ENCODE results near the gene ANO4. TPM values are rescaled to one million over a fixed set of nuclear protein-coding genes. Genes with fewer than 3 reads are reported as not detected.

ANO4 gene
- total RNA-seq, 2 experiments from 2014 or later: not detected

DNA sequence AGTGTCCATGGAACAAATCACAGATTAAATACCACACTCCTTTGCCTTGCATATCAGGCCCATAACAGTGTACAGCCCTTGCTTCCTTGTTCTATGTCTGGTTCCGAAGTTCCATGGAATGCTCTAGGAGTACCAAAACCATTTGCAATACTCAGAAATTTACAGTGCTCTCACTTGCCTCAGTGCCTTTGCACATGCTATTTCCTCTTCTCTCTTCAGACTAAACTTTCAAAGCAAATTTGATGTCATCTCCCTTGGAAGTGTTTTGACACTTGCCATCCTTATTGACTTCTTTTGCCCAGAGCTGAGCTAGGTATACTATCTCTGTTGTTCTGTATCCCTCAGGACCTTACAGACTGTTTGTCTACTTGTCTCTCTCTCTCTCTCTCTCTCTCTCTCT lies 6.1 kb downstream of the ANO4 start:
- ChIA-PET POLR2A (no interaction called here), CTCF (no interaction called here)

- ChIA-PET CTCF (no interaction called here), POLR2A (no interaction called here)
These were observed 6.7 kb downstream of the ANO4 start for GRCh38 chr12:100801320-100801719.

DNA sequence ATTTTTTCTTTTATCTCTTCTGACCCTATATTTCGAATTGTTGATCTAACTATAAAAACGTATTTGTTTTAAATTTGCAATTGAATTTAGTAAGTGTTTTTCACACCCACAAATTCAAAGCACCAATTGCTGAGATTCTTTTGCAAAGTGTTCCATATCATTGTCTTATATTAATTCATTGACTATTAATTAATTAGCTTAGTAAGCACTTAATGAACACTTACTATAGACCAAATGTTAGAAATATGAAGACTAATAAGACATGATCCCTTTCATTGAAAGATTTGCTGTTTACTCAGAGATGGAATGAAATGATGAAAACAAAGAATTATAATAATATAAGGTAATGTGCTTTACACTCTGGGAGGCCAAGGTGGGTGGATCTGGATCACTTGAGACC lies 14.2 kb downstream of the ANO4 start:
- CTCF ChIA-PET: interaction anchor here (0.5 kb wide), 1 partner anchor 1030 kb away, joined by 3 read pairs; no protein-coding TSS in a partner anchor
- POLR2A ChIA-PET: no interaction called here

- ChIA-PET CTCF (interaction anchor here (0.7 kb wide), 1 partner anchor 630 kb away, joined by 4 read pairs; no protein-coding TSS in a partner anchor), POLR2A (no interaction called here)
These were observed 25.7 kb downstream of the ANO4 start for GRCh38 chr12:100820314-100820713.

- CTCF ChIA-PET: no interaction called here
- POLR2A ChIA-PET: no interaction called here
These were observed 29.4 kb downstream of the ANO4 start for GRCh38 chr12:100823963-100824362.

DNA sequence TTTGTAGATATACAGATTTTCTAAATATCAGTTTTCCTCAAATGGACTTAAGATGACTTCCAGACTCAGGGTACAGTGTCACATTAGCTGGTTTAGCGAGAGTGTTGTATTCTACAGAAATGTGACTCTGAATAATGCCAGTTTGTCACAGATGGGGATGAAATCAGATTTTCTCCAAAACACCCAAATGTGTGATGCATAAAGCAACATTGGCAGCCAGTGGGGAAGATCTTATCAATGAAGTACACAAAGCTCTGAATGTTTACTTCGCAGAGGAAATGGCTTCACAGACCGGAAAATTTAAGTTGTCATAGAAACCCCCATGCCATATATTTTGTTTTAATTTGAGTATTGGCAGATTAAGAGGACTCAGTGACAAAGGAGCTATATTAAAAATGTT lies 29.9 kb downstream of the ANO4 start:
- ChIA-PET CTCF (no interaction called here), POLR2A (no interaction called here)

DNA sequence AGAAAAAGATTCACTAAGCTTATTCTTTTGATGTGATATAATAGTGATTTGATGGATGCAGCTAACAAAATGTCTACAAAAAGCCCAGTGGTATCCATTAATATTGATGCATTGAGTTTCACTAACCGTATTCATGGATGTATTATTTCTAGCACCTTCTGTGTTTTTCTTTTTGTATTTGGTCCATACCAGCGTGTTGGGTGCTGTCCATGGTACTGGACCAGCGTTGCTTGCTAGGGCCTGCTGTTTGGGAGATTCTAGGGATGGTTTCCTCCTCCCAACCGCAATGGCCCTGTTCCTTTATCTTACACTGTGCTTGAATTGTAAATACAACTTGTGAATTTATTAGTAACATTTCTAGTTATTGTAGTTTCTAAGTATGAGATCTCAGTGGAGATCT lies 31.7 kb downstream of the ANO4 start:
- ChIA-PET POLR2A (no interaction called here), CTCF (no interaction called here)

- POLR2A ChIA-PET: no interaction called here
- CTCF ChIA-PET: no interaction called here
These were observed 33.4 kb downstream of the ANO4 start for GRCh38 chr12:100827901-100828520.

DNA sequence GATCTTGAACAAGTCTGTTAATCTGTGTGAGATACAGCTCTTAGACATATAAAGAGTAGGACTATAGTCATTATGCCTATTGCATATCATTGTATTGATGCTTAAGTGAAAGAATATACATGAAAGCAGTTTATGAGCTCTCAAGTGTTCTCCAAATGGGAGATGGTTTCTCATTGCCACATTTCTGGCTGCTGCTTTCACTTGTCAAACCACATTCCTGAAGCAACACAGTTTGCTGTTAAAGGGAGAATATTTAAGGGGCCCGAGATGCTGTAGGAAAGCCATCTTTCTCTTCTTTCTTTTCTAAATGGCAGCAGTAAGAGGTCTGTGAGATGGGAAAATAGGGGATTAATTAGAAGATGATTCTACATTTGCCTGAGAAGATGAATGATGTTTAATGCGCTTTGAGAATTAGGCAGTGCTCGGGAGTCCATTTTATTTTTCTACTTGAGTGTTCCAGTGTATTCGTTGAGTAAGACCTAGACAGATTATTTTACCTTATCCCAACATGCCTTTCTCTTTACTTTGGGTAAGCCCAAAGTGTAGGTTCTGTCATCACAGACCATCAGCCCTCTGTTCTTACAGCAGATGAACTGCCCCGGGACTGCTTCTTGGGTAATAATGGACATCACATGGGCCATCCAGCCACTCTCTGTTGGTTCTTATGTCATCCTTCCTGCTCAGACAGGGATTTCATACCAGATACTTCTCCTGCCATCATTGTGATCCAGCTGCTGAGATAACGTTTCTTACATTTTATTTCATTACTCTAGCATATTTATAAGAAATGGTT lies 35.6 kb downstream of the ANO4 start:
- POLR2A ChIA-PET: no interaction called here
- CTCF ChIA-PET: no interaction called here

DNA sequence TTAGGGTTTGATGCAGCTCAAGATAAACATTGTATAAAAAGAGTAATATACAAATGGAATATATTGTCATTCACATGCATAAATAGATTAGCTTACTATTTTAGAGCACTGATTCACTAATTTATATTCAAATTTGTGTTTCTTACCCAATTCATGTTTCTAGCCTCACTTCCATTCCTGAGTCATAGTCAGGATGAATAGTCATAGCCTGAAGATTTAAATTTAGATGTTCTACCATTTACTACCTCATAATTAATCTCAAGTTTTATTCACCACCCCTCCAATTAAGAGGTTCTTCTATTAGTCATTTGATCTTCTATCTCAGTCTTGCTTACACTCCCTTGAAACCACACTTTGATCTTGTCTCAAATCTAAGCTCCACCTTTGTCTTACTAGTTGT lies 38.7 kb downstream of the ANO4 start:
- CTCF ChIA-PET: no interaction called here
- POLR2A ChIA-PET: interaction anchor here (0.5 kb wide), 1 partner anchor 298 kb away, joined by 3 read pairs; no protein-coding TSS in a partner anchor

GRCh38 chr12:100840748-100841147 lies 46.2 kb downstream of the ANO4 start:
- ChIA-PET POLR2A (no interaction called here), CTCF (no interaction called here)

DNA sequence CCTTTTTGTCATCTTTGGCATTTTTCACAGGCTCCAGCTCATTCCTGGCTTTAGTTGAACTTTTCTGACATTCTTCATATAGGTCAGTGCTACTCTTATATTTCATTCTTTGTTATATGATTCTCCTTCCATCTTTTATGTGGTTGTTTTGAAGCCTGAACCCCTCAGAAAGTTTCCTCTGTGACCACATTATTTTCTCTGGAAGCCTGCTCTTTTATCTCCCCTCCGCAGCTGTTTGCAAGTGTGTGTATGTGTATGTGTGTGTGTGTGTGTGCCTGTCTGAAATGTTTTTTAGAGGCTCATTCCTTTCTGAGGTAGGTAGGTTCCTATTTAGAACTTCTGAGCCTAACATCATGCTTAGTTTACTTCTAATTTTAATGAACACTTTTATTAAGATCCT lies 47.6 kb downstream of the ANO4 start:
- ChIA-PET CTCF (no interaction called here), POLR2A (no interaction called here)

DNA sequence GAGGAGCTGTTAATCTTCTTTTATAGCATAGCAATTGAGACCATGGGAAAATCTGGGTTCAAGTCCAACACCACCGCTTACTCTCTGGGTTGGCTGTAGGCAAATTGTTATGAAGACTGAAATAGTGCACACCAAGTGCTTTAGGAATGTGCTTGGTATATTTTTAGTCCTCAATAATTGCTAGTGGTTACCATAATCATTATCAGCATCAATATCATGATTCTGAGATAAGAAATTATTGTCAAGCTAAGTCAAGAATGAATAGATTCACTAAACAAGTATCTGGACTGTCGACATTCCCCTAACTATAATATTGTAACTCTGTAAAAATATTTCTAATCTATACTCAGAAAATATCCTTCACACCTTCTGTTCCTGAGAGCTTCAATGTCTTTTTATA lies 48.5 kb downstream of the ANO4 start:
- POLR2A ChIA-PET: no interaction called here
- CTCF ChIA-PET: no interaction called here

- POLR2A ChIA-PET: no interaction called here
- CTCF ChIA-PET: no interaction called here
These were observed 50.5 kb downstream of the ANO4 start for GRCh38 chr12:100845095-100845494.

DNA sequence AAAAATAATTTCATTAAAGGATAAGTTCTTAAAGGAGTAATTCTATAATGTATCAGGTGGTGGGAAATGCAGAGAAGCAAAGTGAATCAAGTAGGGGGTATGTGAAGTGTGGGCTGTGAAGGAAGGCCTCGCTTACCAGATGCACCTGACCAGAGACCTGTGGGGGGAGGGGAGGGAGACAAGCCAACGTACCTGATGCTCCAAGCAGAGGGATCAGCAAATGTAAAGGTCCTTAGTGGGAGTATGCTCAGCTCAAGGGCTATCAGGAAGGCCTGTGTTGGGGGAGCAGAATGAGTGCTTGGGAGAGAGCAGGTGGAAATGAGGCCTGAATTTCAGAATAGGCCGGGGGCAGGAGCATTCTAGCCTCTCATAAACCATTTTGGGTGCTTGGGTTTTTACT lies 57.1 kb downstream of the ANO4 start:
- ChIA-PET POLR2A (no interaction called here), CTCF (no interaction called here)

GRCh38 chr12:100857418-100857817 lies 62.8 kb downstream of the ANO4 start:
- CTCF ChIA-PET: no interaction called here
- POLR2A ChIA-PET: no interaction called here

DNA sequence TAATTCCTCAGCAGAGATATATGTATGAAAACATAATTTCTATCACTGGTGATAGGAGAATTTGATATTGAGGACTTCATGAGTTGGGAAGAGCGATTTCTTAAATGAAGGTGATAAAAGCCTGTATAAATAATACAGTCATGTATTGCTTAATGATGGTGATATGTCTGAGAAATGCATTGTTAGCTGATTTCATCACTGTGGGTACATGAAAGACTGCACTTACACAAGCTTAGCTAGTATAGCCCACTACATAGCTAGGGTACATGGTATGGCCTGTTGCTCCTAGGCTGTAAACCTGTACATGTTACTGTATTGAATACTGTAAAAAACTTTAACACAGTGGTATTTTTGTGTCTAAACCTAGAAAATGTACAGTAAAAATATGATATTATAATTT lies 63.4 kb downstream of the ANO4 start:
- ChIA-PET CTCF (no interaction called here), POLR2A (no interaction called here)

DNA sequence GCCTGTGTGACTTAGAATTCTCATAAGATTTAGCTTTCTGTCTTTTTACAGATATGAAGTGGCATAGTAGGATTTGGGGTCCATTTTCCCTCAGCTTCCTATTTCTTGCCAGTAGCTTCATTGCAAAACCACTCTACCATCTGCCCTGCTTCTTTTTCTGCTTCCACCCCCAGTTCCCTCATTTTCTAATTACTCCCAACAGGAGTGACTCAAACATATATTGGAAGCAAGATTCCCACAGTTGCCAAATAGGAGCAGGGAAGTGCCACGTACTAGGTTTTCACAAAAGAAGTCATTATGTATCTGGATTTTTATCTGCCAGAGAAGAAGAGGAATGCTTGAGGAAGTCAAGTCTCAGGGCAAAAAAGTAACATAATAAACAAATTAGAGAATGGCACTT lies 64.1 kb downstream of the ANO4 start:
- POLR2A ChIA-PET: no interaction called here

DNA sequence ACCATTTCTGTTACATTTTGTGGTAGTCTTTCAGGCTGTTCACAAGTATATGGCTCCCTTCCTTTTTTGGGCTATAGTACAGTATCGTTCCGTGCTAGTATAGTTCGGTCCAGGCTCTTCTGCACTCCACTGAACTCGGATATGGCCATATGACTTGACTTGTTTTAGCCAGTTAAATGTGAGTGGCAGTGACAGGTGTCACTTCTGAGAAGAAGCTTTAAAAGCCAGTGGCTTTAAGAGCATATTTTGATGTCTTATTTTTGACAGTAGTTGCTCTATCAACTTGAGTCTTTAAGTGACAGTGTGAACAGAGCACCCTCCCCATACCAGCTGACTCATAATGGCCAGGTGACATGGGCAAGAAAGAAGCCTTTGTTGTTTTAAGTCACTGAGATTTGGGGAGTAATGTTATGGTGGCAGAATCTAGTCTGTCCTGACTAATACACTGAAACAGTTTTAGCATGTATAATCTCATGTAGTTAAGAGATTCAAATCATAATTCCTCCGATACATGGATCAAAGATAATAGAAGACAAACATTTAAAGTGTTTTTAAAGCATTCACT lies 64.6 kb downstream of the ANO4 start:
- POLR2A ChIA-PET: no interaction called here
- CTCF ChIA-PET: no interaction called here

More for the DNA sequence above, 64.1 kb downstream of the ANO4 start:
- CTCF ChIA-PET: no interaction called here

GRCh38 chr12:100860611-100861010 lies 66.0 kb downstream of the ANO4 start:
- CTCF ChIA-PET: no interaction called here
- POLR2A ChIA-PET: no interaction called here

DNA sequence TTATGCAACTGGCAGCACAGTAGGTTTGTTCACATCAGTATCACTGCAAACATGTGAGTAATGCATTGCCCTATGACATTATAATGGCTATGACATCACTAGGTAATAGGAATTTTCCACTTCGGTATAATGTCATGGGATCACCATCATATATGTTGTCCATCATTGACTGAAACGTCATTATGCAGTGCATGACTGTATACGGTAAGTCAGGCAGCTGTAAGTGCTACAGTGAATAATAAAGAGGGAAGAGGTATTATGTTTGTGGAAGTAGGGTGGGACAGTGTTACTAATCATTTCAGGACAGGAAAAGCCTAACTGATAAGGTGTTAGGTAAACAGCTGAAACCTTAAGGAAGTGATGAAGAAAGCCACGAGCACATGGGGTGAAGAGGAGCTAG lies 68.1 kb downstream of the ANO4 start:
- CTCF ChIA-PET: interaction anchor here (0.6 kb wide), 1 partner anchor 15 kb away, joined by 3 read pairs; no protein-coding TSS in a partner anchor
- POLR2A ChIA-PET: no interaction called here

DNA sequence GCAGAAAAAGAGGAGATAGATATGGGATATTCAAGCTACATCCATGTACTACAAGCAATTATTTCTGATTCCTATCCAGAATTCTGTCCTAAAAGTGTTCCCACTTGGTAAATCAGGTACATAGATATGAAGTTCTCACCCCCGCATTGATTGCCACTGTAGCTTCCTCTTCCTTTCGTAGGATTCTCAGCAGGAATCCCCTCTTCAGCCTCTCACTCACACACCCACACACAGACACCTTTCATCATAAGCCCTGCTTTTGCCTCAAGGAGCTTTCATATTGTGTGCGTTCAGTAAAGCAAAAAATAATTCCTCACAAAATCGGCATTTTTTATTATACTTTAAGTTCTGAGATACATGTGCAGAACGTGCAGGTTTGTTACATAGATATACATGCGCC lies 69.8 kb downstream of the ANO4 start:
- ChIA-PET POLR2A (no interaction called here), CTCF (no interaction called here)
